ENCODE data around the gene C2CD4D. TPM values are rescaled to one million over a fixed set of nuclear protein-coding genes. Genes with fewer than 3 reads are reported as not detected.

C2CD4D gene
- polyA plus RNA-seq, 1 donor (not counting 4 experiments of a cell fraction or from before 2014, with no cell fraction given): 0.05 TPM

DNA sequence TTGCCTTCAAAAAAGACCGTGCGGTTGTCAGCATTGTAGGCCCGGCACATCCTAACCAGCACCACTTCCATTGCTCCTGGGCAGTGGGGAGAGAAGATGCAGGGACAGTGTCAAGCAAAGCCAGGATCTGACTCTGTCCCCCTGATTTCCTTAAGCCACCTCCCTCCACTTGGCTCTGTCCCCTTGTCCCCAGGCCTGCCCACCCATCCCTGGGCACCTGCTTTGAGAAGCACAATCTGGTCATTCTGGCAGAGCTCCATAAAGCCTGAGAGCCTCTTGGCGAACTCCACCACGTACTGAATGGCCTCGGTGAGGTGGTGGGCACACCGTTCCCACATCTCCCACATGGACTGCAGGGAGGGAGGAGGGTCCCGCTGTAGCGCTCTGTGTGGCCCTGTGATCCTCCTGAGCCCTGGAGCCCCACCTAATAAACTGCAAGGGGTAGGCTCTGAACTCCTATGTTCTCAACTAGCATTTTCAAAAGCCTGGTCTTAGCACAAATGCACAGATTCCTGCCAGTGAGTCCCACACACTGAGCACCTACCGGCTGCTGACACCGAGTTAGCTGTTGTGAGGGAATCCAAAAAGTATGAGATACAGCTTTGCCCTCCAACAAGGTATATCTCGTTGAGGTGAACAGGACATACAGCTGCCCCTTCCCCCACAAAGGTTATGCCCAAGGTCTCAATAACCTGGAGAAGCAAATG lies 26.2 kb downstream of the C2CD4D start:
- Histone ChIP-seq H4K20me1 (ENCODE audit: control insufficient read depth, extremely low read depth, insufficient read depth, low read length) (no peaks in the 10 kb centered on the region), H3K4me3 (ENCODE audit: control insufficient read depth in 2 of 3, extremely low read depth in 1 of 3, insufficient read depth in 2 of 3, low read depth in 1 of 3, low read length in 3 of 3) (no peak overlapping the region), H3K9me3 (ENCODE audit: control insufficient read depth, low read depth, low read length) (no peaks in the 10 kb centered on the region), H3K27ac (ENCODE audit: control insufficient read depth, insufficient read depth, low read length) (no peak overlapping the region), H3K9me1 (ENCODE audit: control insufficient read depth, extremely low read depth, insufficient read depth, low read length) (no peaks in the 10 kb centered on the region), H2AFZ (ENCODE audit: control insufficient read depth, low read length) (no peak overlapping the region), H3K27me3 (ENCODE audit: control insufficient read depth, extremely low read depth, insufficient read depth, low read length) (peaks cover 6% of the 10 kb centered on the region), H3K9ac (ENCODE audit: control insufficient read depth, extremely low read depth, insufficient read depth, low read length) (no peak overlapping the region), H3K79me2 (ENCODE audit: control insufficient read depth, insufficient read depth, low read length) (no peaks in the 10 kb centered on the region), H3K36me3 (ENCODE audit: control insufficient read depth in 2 of 2, extremely low read depth in 1 of 2, insufficient read depth in 2 of 2, low read length in 2 of 2) (no peaks in the 10 kb centered on the region), H3K4me2 (ENCODE audit: control insufficient read depth, extremely low read depth, insufficient read depth, low read depth, low read length) (no peak overlapping the region), H3K4me1 (ENCODE audit: control insufficient read depth, extremely low read depth, insufficient read depth, low read length) (peaks cover 8% of the 10 kb centered on the region)
- TF ChIP-seq, protein P1, sequence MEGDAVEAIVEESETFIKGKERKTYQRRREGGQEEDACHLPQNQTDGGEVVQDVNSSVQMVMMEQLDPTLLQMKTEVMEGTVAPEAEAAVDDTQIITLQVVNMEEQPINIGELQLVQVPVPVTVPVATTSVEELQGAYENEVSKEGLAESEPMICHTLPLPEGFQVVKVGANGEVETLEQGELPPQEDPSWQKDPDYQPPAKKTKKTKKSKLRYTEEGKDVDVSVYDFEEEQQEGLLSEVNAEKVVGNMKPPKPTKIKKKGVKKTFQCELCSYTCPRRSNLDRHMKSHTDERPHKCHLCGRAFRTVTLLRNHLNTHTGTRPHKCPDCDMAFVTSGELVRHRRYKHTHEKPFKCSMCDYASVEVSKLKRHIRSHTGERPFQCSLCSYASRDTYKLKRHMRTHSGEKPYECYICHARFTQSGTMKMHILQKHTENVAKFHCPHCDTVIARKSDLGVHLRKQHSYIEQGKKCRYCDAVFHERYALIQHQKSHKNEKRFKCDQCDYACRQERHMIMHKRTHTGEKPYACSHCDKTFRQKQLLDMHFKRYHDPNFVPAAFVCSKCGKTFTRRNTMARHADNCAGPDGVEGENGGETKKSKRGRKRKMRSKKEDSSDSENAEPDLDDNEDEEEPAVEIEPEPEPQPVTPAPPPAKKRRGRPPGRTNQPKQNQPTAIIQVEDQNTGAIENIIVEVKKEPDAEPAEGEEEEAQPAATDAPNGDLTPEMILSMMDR (optimal IDR thresholded peaks at IDR 0.05 in 1 of 3, IDR thresholded peaks at IDR 0.05 in 1 of 3, conservative IDR thresholded peaks at IDR 0.05 in 1 of 3; ENCODE audit: extremely low read depth in 1 of 3, insufficient read depth in 2 of 3, low read length in 3 of 3): no peak
- TF ChIP-seq EZH2 (IDR thresholded peaks at IDR 0.05; ENCODE audit: low read length): no peak
- DNase-seq (ENCODE audit: low read depth, low spot score) (no peak), FAIRE-seq (no peak)
- dilution Hi-C loops (cut with MboI; ENCODE audit: extremely low pct_ligation_motif_present, low sequenced_read_pairs): no loop called here

DNA sequence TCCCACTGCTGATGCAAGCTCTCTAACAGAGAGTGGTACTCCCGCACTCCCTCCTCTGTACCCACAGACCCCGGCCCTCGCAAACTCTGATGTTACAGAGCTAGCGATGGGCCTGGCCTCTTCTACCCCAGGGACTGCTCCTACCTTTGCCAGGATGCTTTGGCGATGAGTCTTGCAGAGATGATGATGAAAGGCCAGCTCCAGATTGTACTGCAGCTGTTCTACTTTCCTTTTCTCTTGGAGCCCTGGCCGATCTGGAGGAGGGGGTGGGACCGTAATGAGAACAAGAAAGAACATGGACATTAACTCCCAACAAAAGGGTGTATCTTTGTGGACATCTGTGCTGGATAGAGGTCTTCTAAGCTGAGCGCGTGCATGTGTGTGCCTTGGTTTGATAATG lies 28.4 kb downstream of the C2CD4D start:
- Histone ChIP-seq H3K36me3 (ENCODE audit: control insufficient read depth in 2 of 2, extremely low read depth in 1 of 2, insufficient read depth in 2 of 2, low read length in 2 of 2) (no peaks in the 10 kb centered on the region), H3K9me3 (ENCODE audit: control insufficient read depth, low read depth, low read length) (no peaks in the 10 kb centered on the region), H3K4me3 (ENCODE audit: control insufficient read depth in 2 of 3, extremely low read depth in 1 of 3, insufficient read depth in 2 of 3, low read depth in 1 of 3, low read length in 3 of 3) (no peak overlapping the region), H3K27me3 (ENCODE audit: control insufficient read depth, extremely low read depth, insufficient read depth, low read length) (peaks cover 15% of the 10 kb centered on the region), H3K4me2 (ENCODE audit: control insufficient read depth, extremely low read depth, insufficient read depth, low read depth, low read length) (no peak overlapping the region), H4K20me1 (ENCODE audit: control insufficient read depth, extremely low read depth, insufficient read depth, low read length) (no peaks in the 10 kb centered on the region), H3K4me1 (ENCODE audit: control insufficient read depth, extremely low read depth, insufficient read depth, low read length) (no peaks in the 10 kb centered on the region), H3K9ac (ENCODE audit: control insufficient read depth, extremely low read depth, insufficient read depth, low read length) (no peak overlapping the region), H3K27ac (ENCODE audit: control insufficient read depth, insufficient read depth, low read length) (no peak overlapping the region), H2AFZ (ENCODE audit: control insufficient read depth, low read length) (no peak overlapping the region), H3K9me1 (ENCODE audit: control insufficient read depth, extremely low read depth, insufficient read depth, low read length) (no peaks in the 10 kb centered on the region), H3K79me2 (ENCODE audit: control insufficient read depth, insufficient read depth, low read length) (no peaks in the 10 kb centered on the region)
- FAIRE-seq: no peak
- no peak for TF ChIP-seq EZH2 (IDR thresholded peaks at IDR 0.05; ENCODE audit: low read length)
- TF ChIP-seq, protein P1 (optimal IDR thresholded peaks at IDR 0.05 in 1 of 3, IDR thresholded peaks at IDR 0.05 in 1 of 3, conservative IDR thresholded peaks at IDR 0.05 in 1 of 3; ENCODE audit: extremely low read depth in 1 of 3, insufficient read depth in 2 of 3, low read length in 3 of 3): no peak
- DNase-seq (ENCODE audit: low read depth, low spot score): no peak
- dilution Hi-C loops (cut with MboI; ENCODE audit: extremely low pct_ligation_motif_present, low sequenced_read_pairs): no loop called here
